ENCODE results near the gene SERPINE1. TPM values are rescaled to one million over a fixed set of nuclear protein-coding genes. Genes with fewer than 3 reads are reported as not detected.

Gene SERPINE1
- total and polyA plus RNA-seq, 2 of the 13 experiments (the other 11 are each of a cell fraction or from before 2014, with no cell fraction given) = 21.2 to 1,576 TPM

DNA sequence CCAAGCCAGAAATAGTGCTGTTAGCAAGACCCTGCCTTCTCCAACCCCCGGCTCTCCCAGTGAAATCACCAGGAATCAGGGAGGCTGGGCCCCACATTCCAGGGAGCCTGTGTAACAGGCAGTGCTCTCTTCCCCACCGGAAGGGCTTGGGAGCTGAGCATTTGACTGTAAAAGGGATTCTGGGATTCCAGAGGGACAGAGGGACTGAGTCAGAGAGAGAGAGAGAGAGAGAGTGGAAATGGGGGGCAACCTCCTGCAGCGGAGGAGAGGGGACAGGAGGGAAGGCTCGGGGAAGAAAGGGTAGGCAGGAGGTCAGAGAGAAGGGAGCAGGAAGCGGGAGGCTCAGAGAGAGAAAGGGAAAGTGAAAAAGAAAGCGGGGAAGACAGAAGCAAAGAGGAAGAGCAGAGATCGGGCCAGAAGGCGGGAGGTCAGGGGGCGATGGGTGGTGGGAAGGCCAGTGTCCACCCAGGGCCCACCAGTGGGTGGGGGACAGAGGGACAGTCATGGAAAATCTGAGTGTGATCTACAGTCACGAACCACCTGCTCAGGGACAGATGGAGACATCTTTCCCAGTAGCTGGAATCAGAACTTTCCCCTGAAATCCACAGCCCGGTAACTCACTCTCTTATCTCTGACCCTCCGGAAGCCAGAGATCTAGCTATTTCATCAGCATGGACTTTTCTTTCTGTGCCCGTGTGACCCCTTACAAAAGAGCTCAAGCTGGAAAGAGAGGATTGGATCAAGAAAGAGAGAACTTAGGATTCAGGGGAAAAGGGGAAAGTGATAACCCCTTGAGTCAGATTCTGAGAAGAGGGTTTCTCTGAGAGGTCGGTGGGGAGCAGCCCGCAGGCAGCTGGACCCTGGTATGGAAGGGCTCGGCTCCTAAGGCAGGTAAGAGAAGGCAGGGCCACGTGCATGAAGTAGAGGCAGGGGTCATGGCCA, 4.6 kb upstream of the SERPINE1 start (continued):
- TF ChIP-seq, protein P1, sequence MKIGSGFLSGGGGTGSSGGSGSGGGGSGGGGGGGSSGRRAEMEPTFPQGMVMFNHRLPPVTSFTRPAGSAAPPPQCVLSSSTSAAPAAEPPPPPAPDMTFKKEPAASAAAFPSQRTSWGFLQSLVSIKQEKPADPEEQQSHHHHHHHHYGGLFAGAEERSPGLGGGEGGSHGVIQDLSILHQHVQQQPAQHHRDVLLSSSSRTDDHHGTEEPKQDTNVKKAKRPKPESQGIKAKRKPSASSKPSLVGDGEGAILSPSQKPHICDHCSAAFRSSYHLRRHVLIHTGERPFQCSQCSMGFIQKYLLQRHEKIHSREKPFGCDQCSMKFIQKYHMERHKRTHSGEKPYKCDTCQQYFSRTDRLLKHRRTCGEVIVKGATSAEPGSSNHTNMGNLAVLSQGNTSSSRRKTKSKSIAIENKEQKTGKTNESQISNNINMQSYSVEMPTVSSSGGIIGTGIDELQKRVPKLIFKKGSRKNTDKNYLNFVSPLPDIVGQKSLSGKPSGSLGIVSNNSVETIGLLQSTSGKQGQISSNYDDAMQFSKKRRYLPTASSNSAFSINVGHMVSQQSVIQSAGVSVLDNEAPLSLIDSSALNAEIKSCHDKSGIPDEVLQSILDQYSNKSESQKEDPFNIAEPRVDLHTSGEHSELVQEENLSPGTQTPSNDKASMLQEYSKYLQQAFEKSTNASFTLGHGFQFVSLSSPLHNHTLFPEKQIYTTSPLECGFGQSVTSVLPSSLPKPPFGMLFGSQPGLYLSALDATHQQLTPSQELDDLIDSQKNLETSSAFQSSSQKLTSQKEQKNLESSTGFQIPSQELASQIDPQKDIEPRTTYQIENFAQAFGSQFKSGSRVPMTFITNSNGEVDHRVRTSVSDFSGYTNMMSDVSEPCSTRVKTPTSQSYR (CRISPR knock-in tag; IDR thresholded peaks at IDR 0.05; ENCODE audit: borderline replicate concordance) = peak; percentile 16; the same call in 1 of the 2 replicates
- TF ChIP-seq, protein P2, sequence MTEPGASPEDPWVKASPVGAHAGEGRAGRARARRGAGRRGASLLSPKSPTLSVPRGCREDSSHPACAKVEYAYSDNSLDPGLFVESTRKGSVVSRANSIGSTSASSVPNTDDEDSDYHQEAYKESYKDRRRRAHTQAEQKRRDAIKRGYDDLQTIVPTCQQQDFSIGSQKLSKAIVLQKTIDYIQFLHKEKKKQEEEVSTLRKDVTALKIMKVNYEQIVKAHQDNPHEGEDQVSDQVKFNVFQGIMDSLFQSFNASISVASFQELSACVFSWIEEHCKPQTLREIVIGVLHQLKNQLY (CRISPR knock-in tag; IDR thresholded peaks at IDR 0.05) = peak; percentile 35; the same call in 1 of the 2 replicates
- TF ChIP-seq ATF1 (CRISPR knock-in tag; IDR thresholded peaks at IDR 0.05) (no peak), MAFK (conservative IDR thresholded peaks at IDR 0.05 in 1 of 2, IDR thresholded peaks at IDR 0.05 in 1 of 2; ENCODE audit: low read length in 2 of 2) (no peak), RCOR2 (CRISPR knock-in tag; IDR thresholded peaks at IDR 0.05) (no peak), KLF15 (CRISPR knock-in tag; IDR thresholded peaks at IDR 0.05; ENCODE audit: borderline replicate concordance) (no peak), TOE1 (CRISPR knock-in tag; IDR thresholded peaks at IDR 0.05) (0 out of 2 replicates have a peak, but pooled peaks have one; percentile 26), ZNF83 (CRISPR knock-in tag; IDR thresholded peaks at IDR 0.05; ENCODE audit: borderline replicate concordance) (no peak), MYNN (CRISPR knock-in tag; IDR thresholded peaks at IDR 0.05; ENCODE audit: low read depth) (no peak), ISL2 (CRISPR knock-in tag; IDR thresholded peaks at IDR 0.05) (0 out of 2 replicates have a peak, but pooled peaks have one; percentile 15)
- TF ChIP-seq, protein P3, sequence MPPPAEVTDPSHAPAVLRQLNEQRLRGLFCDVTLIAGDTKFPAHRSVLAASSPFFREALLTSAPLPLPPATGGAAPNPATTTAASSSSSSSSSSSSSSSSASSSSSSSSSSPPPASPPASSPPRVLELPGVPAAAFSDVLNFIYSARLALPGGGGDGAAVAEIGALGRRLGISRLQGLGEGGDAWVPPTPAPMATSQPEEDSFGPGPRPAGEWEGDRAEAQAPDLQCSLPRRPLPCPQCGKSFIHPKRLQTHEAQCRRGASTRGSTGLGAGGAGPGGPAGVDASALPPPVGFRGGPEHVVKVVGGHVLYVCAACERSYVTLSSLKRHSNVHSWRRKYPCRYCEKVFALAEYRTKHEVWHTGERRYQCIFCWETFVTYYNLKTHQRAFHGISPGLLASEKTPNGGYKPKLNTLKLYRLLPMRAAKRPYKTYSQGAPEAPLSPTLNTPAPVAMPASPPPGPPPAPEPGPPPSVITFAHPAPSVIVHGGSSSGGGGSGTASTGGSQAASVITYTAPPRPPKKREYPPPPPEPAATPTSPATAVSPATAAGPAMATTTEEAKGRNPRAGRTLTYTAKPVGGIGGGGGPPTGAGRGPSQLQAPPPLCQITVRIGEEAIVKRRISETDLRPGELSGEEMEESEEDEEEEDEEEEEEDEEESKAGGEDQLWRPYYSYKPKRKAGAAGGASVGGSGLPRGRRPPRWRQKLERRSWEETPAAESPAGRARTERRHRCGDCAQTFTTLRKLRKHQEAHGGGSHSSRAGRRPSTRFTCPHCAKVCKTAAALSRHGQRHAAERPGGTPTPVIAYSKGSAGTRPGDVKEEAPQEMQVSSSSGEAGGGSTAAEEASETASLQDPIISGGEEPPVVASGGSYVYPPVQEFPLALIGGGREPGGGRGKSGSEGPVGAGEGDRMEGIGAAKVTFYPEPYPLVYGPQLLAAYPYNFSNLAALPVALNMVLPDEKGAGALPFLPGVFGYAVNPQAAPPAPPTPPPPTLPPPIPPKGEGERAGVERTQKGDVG (CRISPR knock-in tag; IDR thresholded peaks at IDR 0.05; ENCODE audit: borderline replicate concordance) = no peak
- TF ChIP-seq, protein P4, sequence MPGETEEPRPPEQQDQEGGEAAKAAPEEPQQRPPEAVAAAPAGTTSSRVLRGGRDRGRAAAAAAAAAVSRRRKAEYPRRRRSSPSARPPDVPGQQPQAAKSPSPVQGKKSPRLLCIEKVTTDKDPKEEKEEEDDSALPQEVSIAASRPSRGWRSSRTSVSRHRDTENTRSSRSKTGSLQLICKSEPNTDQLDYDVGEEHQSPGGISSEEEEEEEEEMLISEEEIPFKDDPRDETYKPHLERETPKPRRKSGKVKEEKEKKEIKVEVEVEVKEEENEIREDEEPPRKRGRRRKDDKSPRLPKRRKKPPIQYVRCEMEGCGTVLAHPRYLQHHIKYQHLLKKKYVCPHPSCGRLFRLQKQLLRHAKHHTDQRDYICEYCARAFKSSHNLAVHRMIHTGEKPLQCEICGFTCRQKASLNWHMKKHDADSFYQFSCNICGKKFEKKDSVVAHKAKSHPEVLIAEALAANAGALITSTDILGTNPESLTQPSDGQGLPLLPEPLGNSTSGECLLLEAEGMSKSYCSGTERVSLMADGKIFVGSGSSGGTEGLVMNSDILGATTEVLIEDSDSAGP (CRISPR knock-in tag; IDR thresholded peaks at IDR 0.05; ENCODE audit: borderline replicate concordance) = peak; percentile 46
- TF ChIP-seq, protein P5, sequence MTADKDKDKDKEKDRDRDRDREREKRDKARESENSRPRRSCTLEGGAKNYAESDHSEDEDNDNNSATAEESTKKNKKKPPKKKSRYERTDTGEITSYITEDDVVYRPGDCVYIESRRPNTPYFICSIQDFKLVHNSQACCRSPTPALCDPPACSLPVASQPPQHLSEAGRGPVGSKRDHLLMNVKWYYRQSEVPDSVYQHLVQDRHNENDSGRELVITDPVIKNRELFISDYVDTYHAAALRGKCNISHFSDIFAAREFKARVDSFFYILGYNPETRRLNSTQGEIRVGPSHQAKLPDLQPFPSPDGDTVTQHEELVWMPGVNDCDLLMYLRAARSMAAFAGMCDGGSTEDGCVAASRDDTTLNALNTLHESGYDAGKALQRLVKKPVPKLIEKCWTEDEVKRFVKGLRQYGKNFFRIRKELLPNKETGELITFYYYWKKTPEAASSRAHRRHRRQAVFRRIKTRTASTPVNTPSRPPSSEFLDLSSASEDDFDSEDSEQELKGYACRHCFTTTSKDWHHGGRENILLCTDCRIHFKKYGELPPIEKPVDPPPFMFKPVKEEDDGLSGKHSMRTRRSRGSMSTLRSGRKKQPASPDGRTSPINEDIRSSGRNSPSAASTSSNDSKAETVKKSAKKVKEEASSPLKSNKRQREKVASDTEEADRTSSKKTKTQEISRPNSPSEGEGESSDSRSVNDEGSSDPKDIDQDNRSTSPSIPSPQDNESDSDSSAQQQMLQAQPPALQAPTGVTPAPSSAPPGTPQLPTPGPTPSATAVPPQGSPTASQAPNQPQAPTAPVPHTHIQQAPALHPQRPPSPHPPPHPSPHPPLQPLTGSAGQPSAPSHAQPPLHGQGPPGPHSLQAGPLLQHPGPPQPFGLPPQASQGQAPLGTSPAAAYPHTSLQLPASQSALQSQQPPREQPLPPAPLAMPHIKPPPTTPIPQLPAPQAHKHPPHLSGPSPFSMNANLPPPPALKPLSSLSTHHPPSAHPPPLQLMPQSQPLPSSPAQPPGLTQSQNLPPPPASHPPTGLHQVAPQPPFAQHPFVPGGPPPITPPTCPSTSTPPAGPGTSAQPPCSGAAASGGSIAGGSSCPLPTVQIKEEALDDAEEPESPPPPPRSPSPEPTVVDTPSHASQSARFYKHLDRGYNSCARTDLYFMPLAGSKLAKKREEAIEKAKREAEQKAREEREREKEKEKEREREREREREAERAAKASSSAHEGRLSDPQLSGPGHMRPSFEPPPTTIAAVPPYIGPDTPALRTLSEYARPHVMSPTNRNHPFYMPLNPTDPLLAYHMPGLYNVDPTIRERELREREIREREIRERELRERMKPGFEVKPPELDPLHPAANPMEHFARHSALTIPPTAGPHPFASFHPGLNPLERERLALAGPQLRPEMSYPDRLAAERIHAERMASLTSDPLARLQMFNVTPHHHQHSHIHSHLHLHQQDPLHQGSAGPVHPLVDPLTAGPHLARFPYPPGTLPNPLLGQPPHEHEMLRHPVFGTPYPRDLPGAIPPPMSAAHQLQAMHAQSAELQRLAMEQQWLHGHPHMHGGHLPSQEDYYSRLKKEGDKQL (CRISPR knock-in tag; IDR thresholded peaks at IDR 0.05; ENCODE audit: low read depth) = peak; percentile 35; the same call in 1 of the 2 replicates

Measured in HepG2 (cell line).